Memory B cell (primary cell): Measurements from ENCODE around the gene SUCLG1.
"Not testable (repeated sequence)": the region's sequence is repeated elsewhere in the genome, so short reads cannot be mapped to it uniquely, and the experiment has no call there.

Experiments
- ATAC-seq: fragments of 150-1000 bp; cut with Tn5 transposase; 2 replicates; pipeline ENCODE4 v1.10.0; 2021; ENCODE audit warnings: low read depth, mild to moderate bottlenecking, moderate library complexity
- DNase-seq, 2 donors: peaks; one replicate each; pipeline ENCODE4 v3.0.0; 2022; ENCODE audit warnings: low spot score in 2 of 2
- H3K27ac Mint-ChIP-seq: one replicate; pipeline ENCODE4 v1.8.0; 2022; ENCODE audit warnings: mild to moderate bottlenecking, moderate library complexity, mixed read lengths
- H3K27me3 Mint-ChIP-seq: one replicate; pipeline ENCODE4 v1.8.0; 2022; ENCODE audit warnings: mixed read lengths
- H3K36me3 Mint-ChIP-seq: one replicate; pipeline ENCODE4 v1.8.0; 2022; ENCODE audit warnings: mild to moderate bottlenecking, mixed read lengths
- H3K4me1 Mint-ChIP-seq: one replicate; pipeline ENCODE4 v1.8.0; 2022; ENCODE audit warnings: mixed read lengths
- H3K4me3 Mint-ChIP-seq: one replicate; pipeline ENCODE4 v1.8.0; 2022; ENCODE audit warnings: mild to moderate bottlenecking, moderate library complexity, mixed read lengths
- H3K9me3 Mint-ChIP-seq: one replicate; pipeline ENCODE4 v1.8.0; 2022; ENCODE audit warnings: mixed read lengths

SUCLG1 gene

GRCh38 chr2:84482603-84483002, 23.5 kb upstream of the SUCLG1 start:
- ATAC-seq (no peak), DNase-seq (no peak)
- Mint-ChIP-seq H3K27me3 (peaks cover 9% of the 10 kb centered on the region), H3K4me3 (no peak overlapping the region), H3K4me1 (no peaks in the 10 kb centered on the region), H3K36me3 (peaks cover 3% of the 10 kb centered on the region), H3K27ac (no peak overlapping the region), H3K9me3 (peaks cover under 1% of the 10 kb centered on the region)

- Mint-ChIP-seq H3K27ac (no peak overlapping the region), H3K27me3 (peaks cover 10% of the 10 kb centered on the region), H3K4me1 (no peaks in the 10 kb centered on the region), H3K4me3 (no peak overlapping the region), H3K36me3 (peaks cover 7% of the 10 kb centered on the region), H3K9me3 (peaks cover 7% of the 10 kb centered on the region)
- no peak for DNase-seq
- no peak for ATAC-seq
These were observed 22.6 kb upstream of the SUCLG1 start for GRCh38 chr2:84481702-84482101.

- peaks cover 10% of the 10 kb centered on the region for H3K27me3 Mint-ChIP-seq
- H3K36me3 Mint-ChIP-seq: peaks cover 11% of the 10 kb centered on the region
- no peak overlapping the region for H3K4me3 Mint-ChIP-seq
- H3K4me1 Mint-ChIP-seq: no peaks in the 10 kb centered on the region
- DNase-seq: no peak
- no peak overlapping the region for H3K27ac Mint-ChIP-seq
- ATAC-seq: no peak
- H3K9me3 Mint-ChIP-seq: peaks cover 10% of the 10 kb centered on the region
These were observed 19.8 kb upstream of the SUCLG1 start for GRCh38 chr2:84478867-84479266.

- Mint-ChIP-seq H3K27me3 (peaks cover 7% of the 10 kb centered on the region), H3K36me3 (peaks cover 11% of the 10 kb centered on the region), H3K4me3 (no peak overlapping the region), H3K27ac (no peak overlapping the region), H3K4me1 (no peaks in the 10 kb centered on the region), H3K9me3 (peaks cover 10% of the 10 kb centered on the region)
- ATAC-seq (no peak), DNase-seq (no peak)
These were observed 18.8 kb upstream of the SUCLG1 start for GRCh38 chr2:84477886-84478285.

GRCh38 chr2:84474176-84474575, 15.1 kb upstream of the SUCLG1 start:
- ATAC-seq (no peak), DNase-seq (no peak)
- H3K4me1 Mint-ChIP-seq: no peaks in the 10 kb centered on the region

GRCh38 chr2:84472856-84473565, 13.9 kb upstream of the SUCLG1 start:
- Mint-ChIP-seq H3K4me3 (no peak overlapping the region), H3K9me3 (peaks cover 12% of the 10 kb centered on the region), H3K4me1 (no peaks in the 10 kb centered on the region), H3K27ac (no peak overlapping the region), H3K27me3 (peaks cover 2% of the 10 kb centered on the region), H3K36me3 (peaks cover 14% of the 10 kb centered on the region)
- DNase-seq: no peak
- ATAC-seq: no peak

More at GRCh38 chr2:84474176-84474575, 15.1 kb upstream of the SUCLG1 start:
- H3K27me3 Mint-ChIP-seq: peaks cover 5% of the 10 kb centered on the region
- no peak overlapping the region for H3K4me3 Mint-ChIP-seq
- H3K9me3 Mint-ChIP-seq: peaks cover 12% of the 10 kb centered on the region
- no peak overlapping the region for H3K27ac Mint-ChIP-seq
- peaks cover 14% of the 10 kb centered on the region for H3K36me3 Mint-ChIP-seq

- ATAC-seq: not testable (repeated sequence)
These were observed 13.3 kb upstream of the SUCLG1 start for GRCh38 chr2:84472423-84472822.

GRCh38 chr2:84467389-84467788, 8.3 kb upstream of the SUCLG1 start:
- ATAC-seq: no peak
- Mint-ChIP-seq H3K27me3 (no peaks in the 10 kb centered on the region), H3K36me3 (peaks cover 14% of the 10 kb centered on the region), H3K4me3 (no peak overlapping the region), H3K4me1 (peaks cover 3% of the 10 kb centered on the region), H3K9me3 (peaks cover 6% of the 10 kb centered on the region), H3K27ac (no peak overlapping the region)
- no peak for DNase-seq

More at GRCh38 chr2:84472423-84472822, 13.3 kb upstream of the SUCLG1 start:
- H3K27ac Mint-ChIP-seq, H3K4me1 Mint-ChIP-seq, H3K4me3 Mint-ChIP-seq, DNase-seq, H3K27me3 Mint-ChIP-seq, H3K9me3 Mint-ChIP-seq: not testable (repeated sequence)
- peaks cover 11% of the 10 kb centered on the region for H3K36me3 Mint-ChIP-seq

- Mint-ChIP-seq H3K4me3 (no peak overlapping the region), H3K9me3 (peaks cover 1% of the 10 kb centered on the region), H3K27ac (no peak overlapping the region), H3K4me1 (peaks cover 22% of the 10 kb centered on the region), H3K36me3 (peaks cover 6% of the 10 kb centered on the region), H3K27me3 (no peaks in the 10 kb centered on the region)
- DNase-seq: no peak
- no peak for ATAC-seq
These were observed 2.2 kb upstream of the SUCLG1 start for GRCh38 chr2:84461310-84461709.

- Mint-ChIP-seq H3K4me3 (no peak overlapping the region), H3K4me1 (peaks cover 25% of the 10 kb centered on the region), H3K27ac (no peak overlapping the region), H3K9me3 (peaks cover 1% of the 10 kb centered on the region), H3K27me3 (no peaks in the 10 kb centered on the region), H3K36me3 (peaks cover 8% of the 10 kb centered on the region)
- DNase-seq: no peak
- no peak for ATAC-seq
These were observed 1.6 kb upstream of the SUCLG1 start for GRCh38 chr2:84460670-84461069.

- peaks cover 6% of the 10 kb centered on the region for H3K36me3 Mint-ChIP-seq
- no peaks in the 10 kb centered on the region for H3K27me3 Mint-ChIP-seq
- ATAC-seq: no peak
- H3K4me1 Mint-ChIP-seq: peaks cover 25% of the 10 kb centered on the region
- peaks cover 1% of the 10 kb centered on the region for H3K9me3 Mint-ChIP-seq
- DNase-seq: no peak
- H3K27ac Mint-ChIP-seq: peak overlapping the region; percentile 98
- H3K4me3 Mint-ChIP-seq: peak overlapping the region; percentile 93
These were observed 907 bp upstream of the SUCLG1 start for GRCh38 chr2:84459944-84460429.

GRCh38 chr2:84458551-84459017, 496 bp downstream of the SUCLG1 start:
- H3K4me3 Mint-ChIP-seq: peak overlapping the region; percentile 93
- no peaks in the 10 kb centered on the region for H3K9me3 Mint-ChIP-seq
- ATAC-seq (peak; percentile 7), DNase-seq (peak in 1 of 2 donors; percentile 5)
- peaks cover 4% of the 10 kb centered on the region for H3K36me3 Mint-ChIP-seq
- no peaks in the 10 kb centered on the region for H3K27me3 Mint-ChIP-seq
- H3K4me1 Mint-ChIP-seq: peaks cover 31% of the 10 kb centered on the region
- peak overlapping the region; percentile 98 for H3K27ac Mint-ChIP-seq

GRCh38 chr2:84457686-84458085, 1.4 kb downstream of the SUCLG1 start:
- Mint-ChIP-seq H3K27me3 (no peaks in the 10 kb centered on the region), H3K4me3 (peak overlapping the region; percentile 21), H3K27ac (peak overlapping the region; percentile 98), H3K4me1 (peaks cover 28% of the 10 kb centered on the region), H3K36me3 (peaks cover 2% of the 10 kb centered on the region), H3K9me3 (no peaks in the 10 kb centered on the region)
- no peak for ATAC-seq
- no peak for DNase-seq

- DNase-seq: no peak
- no peaks in the 10 kb centered on the region for H3K27me3 Mint-ChIP-seq
- ATAC-seq: no peak
- H3K4me1 Mint-ChIP-seq: peaks cover 36% of the 10 kb centered on the region
- peaks cover 2% of the 10 kb centered on the region for H3K36me3 Mint-ChIP-seq
- peak overlapping the region; percentile 37 for H3K27ac Mint-ChIP-seq
- H3K9me3 Mint-ChIP-seq: no peaks in the 10 kb centered on the region
- H3K4me3 Mint-ChIP-seq: no peak overlapping the region
These were observed 2.9 kb downstream of the SUCLG1 start for GRCh38 chr2:84456156-84456555.

- peaks cover 46% of the 10 kb centered on the region for H3K4me1 Mint-ChIP-seq
- no peak overlapping the region for H3K4me3 Mint-ChIP-seq
- peaks cover 2% of the 10 kb centered on the region for H3K36me3 Mint-ChIP-seq
- H3K27me3 Mint-ChIP-seq: no peaks in the 10 kb centered on the region
- ATAC-seq: no peak
- DNase-seq: no peak
- no peak overlapping the region for H3K27ac Mint-ChIP-seq
- H3K9me3 Mint-ChIP-seq: no peaks in the 10 kb centered on the region
These were observed 4.5 kb downstream of the SUCLG1 start for GRCh38 chr2:84454581-84454980.
